ENCODE data around the gene SLC44A5.
"Not testable (repeated sequence)": the region's sequence is repeated elsewhere in the genome, so short reads cannot be mapped to it uniquely, and the experiment has no call there.

The SLC44A5 gene

GRCh38 chr1:75522389-75522788 is 88.5 kb downstream of the SLC44A5 start:
- no peak for DNase-seq

GRCh38 chr1:75521658-75522057 is 89.3 kb downstream of the SLC44A5 start:
- DNase-seq, result no peak

- no peak for DNase-seq
Observed at GRCh38 chr1:75520862-75521475, 89.9 kb downstream of the SLC44A5 start.

- DNase-seq, result no peak
Observed at GRCh38 chr1:75519651-75520427, 91.1 kb downstream of the SLC44A5 start.

- DNase-seq, result no peak
Observed at GRCh38 chr1:75518686-75519085, 92.2 kb downstream of the SLC44A5 start.

- no peak for DNase-seq
Observed at GRCh38 chr1:75514270-75514669, 96.6 kb downstream of the SLC44A5 start.

- DNase-seq, result no peak
Observed at GRCh38 chr1:75506976-75507375, 103.9 kb downstream of the SLC44A5 start.

GRCh38 chr1:75503221-75503974 is 107.5 kb downstream of the SLC44A5 start:
- no peak for DNase-seq

- DNase-seq, result no peak
Observed at GRCh38 chr1:75502776-75503175, 108.1 kb downstream of the SLC44A5 start.

- no peak for DNase-seq
Observed at GRCh38 chr1:75501577-75502295, 109.2 kb downstream of the SLC44A5 start.

- no peak for DNase-seq
Observed at GRCh38 chr1:75492011-75492410, 118.9 kb downstream of the SLC44A5 start.

- DNase-seq, result no peak
Observed at GRCh38 chr1:75487399-75487798, 123.5 kb downstream of the SLC44A5 start.

GRCh38 chr1:75484789-75485188 is 126.1 kb downstream of the SLC44A5 start:
- no peak for DNase-seq

- DNase-seq, result no peak
Observed at GRCh38 chr1:75482951-75483350, 128.0 kb downstream of the SLC44A5 start.

- not testable (repeated sequence) for DNase-seq
Observed at GRCh38 chr1:75476486-75476885, 134.4 kb downstream of the SLC44A5 start.

- no peak for DNase-seq
Observed at GRCh38 chr1:75475696-75476095, 135.2 kb downstream of the SLC44A5 start.

- no peak for DNase-seq
Observed at GRCh38 chr1:75472971-75473603, 137.8 kb downstream of the SLC44A5 start.

- no peak for DNase-seq
Observed at GRCh38 chr1:75472089-75472970, 138.6 kb downstream of the SLC44A5 start.

- DNase-seq, result no peak
Observed at GRCh38 chr1:75471252-75471651, 139.7 kb downstream of the SLC44A5 start.

GRCh38 chr1:75470448-75470847 is 140.5 kb downstream of the SLC44A5 start:
- no peak for DNase-seq

Data from hypothalamus (tissue), 51 donors.